H1 (cell line): ENCODE measurements around the gene PHLPP1. TPM values are rescaled to one million over a fixed set of nuclear protein-coding genes. Genes with fewer than 3 reads are reported as not detected.

Experiments used
- CTCF ChIA-PET: fragments of 300-600 bp; sonication (Branson Sonifier 250); formaldehyde crosslinking; loops from one replicate; lab custom pipeline; 2021; ENCODE audit not compliant: partially characterized antibody; lab: Charles Lee
- POLR2A ChIA-PET: fragments of 300-600 bp; sonication (Branson Sonifier 250); formaldehyde crosslinking; loops from one replicate; lab custom pipeline; 2021; ENCODE audit warnings: inconsistent platforms; ENCODE audit not compliant: partially characterized antibody; lab: Charles Lee
- DNase-seq, 2 experiments: peaks; one replicate each; pipeline versions ENCODE4 v3.0.0 to v3.0.0-alpha.2; 2010 to 2022; ENCODE audit warnings: low spot score in 2 of 2, low read depth in 1 of 2, mixed read lengths in 1 of 2
- FAIRE-seq: peaks from 2 replicates; lab custom pipeline; 2011; peaks lifted over from hg19 to GRCh38; lab: Jason Lieb, UNC
- H2AFZ ChIP-seq: 2 replicates; pipeline ENCODE4 v1.8.1; 2012; ENCODE audit warnings: low read length, inconsistent platforms
- H2AK5ac ChIP-seq: 2 replicates; pipeline ENCODE4 v1.6.1; 2013; ENCODE audit warnings: low read depth, low read length
- H2BK120ac ChIP-seq: replicated peaks from 2 replicates; pipeline ENCODE3; 2013; ENCODE audit warnings: low read depth, low read length, inconsistent platforms
- H2BK12ac ChIP-seq: 2 replicates; pipeline ENCODE4 v1.6.1; 2013; ENCODE audit warnings: low read depth, low read length
- H2BK15ac ChIP-seq: 2 replicates; pipeline ENCODE4 v1.6.1; 2013; ENCODE audit warnings: low read length
- H2BK20ac ChIP-seq: 2 replicates; pipeline ENCODE4 v1.6.1; 2013; ENCODE audit warnings: low read length
- H2BK5ac ChIP-seq: 2 replicates; pipeline ENCODE4 v1.6.1; 2013; ENCODE audit warnings: low read depth, low read length
- H3K14ac ChIP-seq: 2 replicates; pipeline ENCODE4 v1.6.1; 2013; ENCODE audit warnings: inconsistent platforms; ENCODE audit not compliant: insufficient read length
- H3K18ac ChIP-seq: 2 replicates; pipeline ENCODE4 v1.6.1; 2013; ENCODE audit warnings: low read length; ENCODE audit errors: extremely low read depth
- H3K23ac ChIP-seq: 2 replicates; pipeline ENCODE4 v1.6.1; 2013; ENCODE audit warnings: inconsistent platforms; ENCODE audit not compliant: insufficient read length
- H3K23me2 ChIP-seq: 2 replicates; pipeline ENCODE4 v1.6.1; 2013; ENCODE audit warnings: low read depth, low read length
- H3K27ac ChIP-seq: 2 replicates; pipeline ENCODE4 v1.6.1; 2011; ENCODE audit warnings: low read depth, low read length, inconsistent platforms
- H3K27me3 ChIP-seq, 4 experiments: replicated peaks in 1 of 4; 1 replicate in 1 of 4; 2 replicates in 3 of 4; pipeline versions ENCODE4 v1.6.1 to v1.8.1; 2011 to 2013; ENCODE audit warnings: low read length in 3 of 4, mild to moderate bottlenecking in 3 of 4, inconsistent platforms in 2 of 4, mixed read lengths in 2 of 4, moderate library complexity in 1 of 4; ENCODE audit not compliant: control insufficient read depth in 3 of 4, insufficient read depth in 3 of 4; ENCODE audit errors: extremely low read depth in 1 of 4
- H3K36me3 ChIP-seq, 4 experiments: 2 replicates each; pipeline versions ENCODE4 v1.6.1 to v1.8.1; 2011 to 2013; ENCODE audit warnings: mild to moderate bottlenecking in 4 of 4, low read length in 3 of 4, moderate library complexity in 2 of 4, control low read depth in 1 of 4, inconsistent platforms in 1 of 4; ENCODE audit not compliant: insufficient read depth in 4 of 4, control insufficient read depth in 2 of 4
- H3K4ac ChIP-seq: replicated peaks from 2 replicates; pipeline ENCODE3; 2013; ENCODE audit warnings: low read length, low read depth, mixed read lengths, inconsistent platforms; ENCODE audit not compliant: insufficient read length
- H3K4me1 ChIP-seq, 4 experiments: replicated peaks in 1 of 4; 1 replicate in 1 of 4; 2 replicates in 3 of 4; pipeline versions ENCODE4 v1.6.1 to v1.8.1; 2011 to 2013; ENCODE audit warnings: low read length in 3 of 4, inconsistent platforms in 2 of 4, mixed read lengths in 1 of 4; ENCODE audit not compliant: insufficient read depth in 4 of 4, control insufficient read depth in 3 of 4
- H3K4me2 ChIP-seq, 2 experiments: 2 replicates each; pipeline versions ENCODE4 v1.6.1 to v1.8.1; 2011 to 2013; ENCODE audit warnings: low read depth in 2 of 2, low read length in 2 of 2, control low read depth in 1 of 2, inconsistent platforms in 1 of 2, mild to moderate bottlenecking in 1 of 2; ENCODE audit not compliant: insufficient read depth in 1 of 2
- H3K4me3 ChIP-seq, 4 experiments: fragments of 200-600, 300-600 bp in 1 of 4; sonication (generic), shearing (Covaris generic), sonication (Bioruptor Twin) in 1 of 4; 2 replicates each; pipeline versions ENCODE4 v1.5.1 to v1.8.1; 2011 to 2016; ENCODE audit warnings: low read length in 4 of 4, low read depth in 3 of 4, control low read depth in 2 of 4, inconsistent platforms in 2 of 4, mild to moderate bottlenecking in 2 of 4, mixed read lengths in 1 of 4, moderate library complexity in 1 of 4; ENCODE audit not compliant: insufficient read depth in 2 of 4; ENCODE audit errors: extremely low read depth in 1 of 4
- H3K56ac ChIP-seq: replicated peaks from 2 replicates; pipeline ENCODE3; 2013; ENCODE audit warnings: low read depth, mild to moderate bottlenecking, mixed read lengths, low read length, inconsistent platforms; ENCODE audit not compliant: insufficient read length
- H3K79me1 ChIP-seq: 2 replicates; pipeline ENCODE4 v1.6.1; 2013; ENCODE audit warnings: low read depth, low read length, control low read depth
- H3K79me2 ChIP-seq, 2 experiments: 2 replicates each; pipeline versions ENCODE4 v1.6.1 to v1.8.1; 2012 to 2013; ENCODE audit warnings: low read length in 2 of 2, mild to moderate bottlenecking in 2 of 2, inconsistent platforms in 1 of 2; ENCODE audit not compliant: insufficient read depth in 2 of 2, control insufficient read depth in 1 of 2
- H3K9ac ChIP-seq, 4 experiments: replicated peaks in 1 of 4; 1 replicate in 1 of 4; 2 replicates in 3 of 4; pipeline versions ENCODE4 v1.6.1 to v1.8.1; 2011 to 2013; ENCODE audit warnings: low read depth in 3 of 4, low read length in 3 of 4, control low read depth in 2 of 4, mild to moderate bottlenecking in 2 of 4, moderate library complexity in 2 of 4, inconsistent platforms in 1 of 4; ENCODE audit errors: extremely low read depth in 1 of 4
- H3K9me3 ChIP-seq, 2 experiments: 2 replicates each; pipeline versions ENCODE4 v1.6.1 to v1.8.1; 2012 to 2013; ENCODE audit warnings: mild to moderate bottlenecking in 2 of 2, moderate library complexity in 2 of 2, control low read depth in 1 of 2, inconsistent platforms in 1 of 2, low read depth in 1 of 2, low read length in 1 of 2, mixed read lengths in 1 of 2; ENCODE audit not compliant: insufficient read depth in 2 of 2
- H4K20me1 ChIP-seq, 2 experiments: replicated peaks in 1 of 2; 2 replicates each; pipeline versions ENCODE3 to v1.8.1; 2011 to 2013; ENCODE audit warnings: inconsistent platforms in 2 of 2, low read length in 2 of 2, mild to moderate bottlenecking in 1 of 2; ENCODE audit not compliant: insufficient read depth in 2 of 2, control insufficient read depth in 1 of 2
- H4K5ac ChIP-seq: 2 replicates; pipeline ENCODE4 v1.6.1; 2013; ENCODE audit warnings: low read length, low read depth, mixed read lengths, inconsistent platforms; ENCODE audit not compliant: insufficient read length
- H4K8ac ChIP-seq: 2 replicates; pipeline ENCODE4 v1.8.0; 2013; ENCODE audit warnings: mild to moderate bottlenecking, moderate library complexity, low read length, inconsistent platforms; ENCODE audit not compliant: insufficient read depth; ENCODE audit errors: extremely low read depth
- H4K91ac ChIP-seq: replicated peaks from 2 replicates; pipeline ENCODE3; 2013; ENCODE audit warnings: low read length, mixed read lengths, inconsistent platforms; ENCODE audit not compliant: insufficient read length
- ATF2 ChIP-seq: IDR thresholded peaks from 2 replicates; pipeline ENCODE4 v1.6.1; 2012; ENCODE audit warnings: low read length, inconsistent platforms
- CEBPB ChIP-seq: IDR thresholded peaks from 2 replicates; pipeline ENCODE4 v1.6.1; 2012; ENCODE audit warnings: low read depth, low read length
- CTCF ChIP-seq, 3 experiments: IDR thresholded peaks; 1 replicate in 2 of 3; 2 replicates in 1 of 3; pipeline versions ENCODE4 v1.5.1 to v1.6.1; 2011; ENCODE audit warnings: low read length in 3 of 3, mild to moderate bottlenecking in 3 of 3, inconsistent platforms in 2 of 3, low read depth in 1 of 3, moderate library complexity in 1 of 3; ENCODE audit not compliant: insufficient read depth in 1 of 3; ENCODE audit errors: control extremely low read depth in 1 of 3
- HDAC2 ChIP-seq, 2 experiments: fragments of 300-600 bp in 1 of 2; sonication (generic) in 1 of 2; IDR thresholded peaks; 2 replicates each; pipeline ENCODE4 v1.6.1; 2011 to 2012; ENCODE audit warnings: low read depth in 2 of 2, low read length in 2 of 2, mild to moderate bottlenecking in 2 of 2, moderate library complexity in 2 of 2, borderline replicate concordance in 1 of 2, inconsistent platforms in 1 of 2
- RFX5 ChIP-seq: IDR thresholded peaks from 2 replicates; pipeline ENCODE4 v1.6.1; 2011; ENCODE audit warnings: low read depth, low read length, improper control_type of control experiment, borderline replicate concordance
- SIX5 ChIP-seq: IDR thresholded peaks from 2 replicates; pipeline ENCODE4 v1.6.1; 2011; ENCODE audit warnings: mild to moderate bottlenecking, low read depth, low read length
- WGBS, 2 experiments: shearing (Covaris generic) in 1 of 2; methylation state at CpG; one replicate each; pipeline versions ENCODE4 v1.1.6 to v1.1.7; 2013 to 2015; ENCODE audit warnings: low lambda C conversion rate in 2 of 2, mixed read lengths in 2 of 2, inconsistent platforms in 1 of 2, low coverage in 1 of 2, missing lambda C conversion rate in 1 of 2; ENCODE audit not compliant: insufficient replicate concordance in 2 of 2, insufficient coverage in 1 of 2, insufficient read length in 1 of 2; ENCODE audit errors: extremely low coverage in 1 of 2, missing lambda C conversion rate in 1 of 2; 5-methylcytosine and 5-hydroxymethylcytosine counted together
- polyA plus RNA-seq, 7 experiments: library from polyadenylated mRNA; depleted of rRNA in 3 of 7; stranded (reverse) in 5 of 7; unstranded in 2 of 7; fragments of >200 nt in 5 of 7; fragments of 200-250 nt in 2 of 7; gene quantifications; 1 replicate in 5 of 7; 2 replicates in 1 of 7; 4 replicates in 1 of 7; pipeline versions ENCODE4 v1.2.1 to v1.2.3, GENCODE V29; 2011 to 2013; ENCODE audit warnings: missing spikeins in 2 of 7, mixed read lengths in 2 of 7
- total RNA-seq: library from RNA; stranded (reverse); fragmentation: NEBNext Ultra II Directional; extraction: Animal tissue kit (Norgen Biotek cat#: 25700); gene quantifications from 2 replicates; pipeline ENCODE4 v1.2.1, GENCODE V29; 2021

Gene PHLPP1
- total and polyA plus RNA-seq, 2 of the 8 experiments (the other 6 are each of a cell fraction or from before 2014, with no cell fraction given) = 28.0 to 66.3 TPM

GRCh38 chr18:62981566-62981965 is 266.2 kb downstream of the PHLPP1 start:
- no peaks in the 10 kb centered on the region for H3K9me3 ChIP-seq

More at GRCh38 chr18:62981566-62981965, 266.2 kb downstream of the PHLPP1 start:
- no peaks in the 10 kb centered on the region for H3K79me2 ChIP-seq
- no peak overlapping the region for H2AFZ ChIP-seq
- no peak overlapping the region for H3K56ac ChIP-seq
- no peak overlapping the region for H4K91ac ChIP-seq
- H2BK5ac ChIP-seq = no peak overlapping the region
- H3K4me2 ChIP-seq = no peak overlapping the region
- peaks cover 2% of the 10 kb centered on the region; the same call in 1 of the 2 replicates for H3K79me1 ChIP-seq
- no peak overlapping the region for H3K18ac ChIP-seq
- no peaks in the 10 kb centered on the region for H4K20me1 ChIP-seq
- H3K23me2 ChIP-seq = no peaks in the 10 kb centered on the region
- no peak overlapping the region for H3K23ac ChIP-seq
- no peak overlapping the region for H2BK12ac ChIP-seq
- H4K5ac ChIP-seq = no peak overlapping the region
- peaks cover 6 to 28% (median 18%) of the 10 kb centered on the region in 4 experiments for H3K36me3 ChIP-seq
- FAIRE-seq = no peak
- WGBS, 2 experiments = 87% methylated on average over 11 of the region's 11 CpGs; no CpG with 5 or more reads in 1 of the 2 experiments
- H3K27me3 ChIP-seq = no peaks in the 10 kb centered on the region
- H3K4me3 ChIP-seq = no peak overlapping the region
- POLR2A ChIA-PET = interaction anchor here (1.6 kb wide), 1 partner anchor 267 kb away, joined by 6 read pairs; the partner anchor contains the start of gene PHLPP1
- H2BK20ac ChIP-seq = no peak overlapping the region
- CTCF ChIA-PET = interaction anchor here (0.6 to 5.1 kb wide), 17 partner anchors 9 to 414 kb away, joined by 3 to 47 read pairs (median 5); no protein-coding TSS in a partner anchor
- TF ChIP-seq HDAC2 (IDR thresholded peaks at IDR 0.05; ENCODE audit: borderline replicate concordance in 1 of 2, low read depth in 2 of 2, low read length in 2 of 2) (no peak), CEBPB (no peak), ATF2 (no peak), SIX5 (no peak), RFX5 (no peak), CTCF (IDR thresholded peaks at IDR 0.05; ENCODE audit: control extremely low read depth in 1 of 3, insufficient read depth in 1 of 3, low read depth in 1 of 3, low read length in 3 of 3) (no peak)
- TF ChIP-seq, all 59 proteins: peak for 0
- no peak overlapping the region for H4K8ac ChIP-seq
- no peak overlapping the region for H2BK120ac ChIP-seq
- no peak overlapping the region for H3K4ac ChIP-seq
- no peak overlapping the region for H3K14ac ChIP-seq
- H3K4me1 ChIP-seq = no peaks in the 10 kb centered on the region
- no peak overlapping the region for H3K9ac ChIP-seq
- H3K27ac ChIP-seq = no peak overlapping the region
- no peak for DNase-seq
- no peak overlapping the region for H2BK15ac ChIP-seq
- no peak overlapping the region for H2AK5ac ChIP-seq
